HepG2 (cell line): ENCODE results near the gene ZNF771. TPM values are rescaled to one million over a fixed set of nuclear protein-coding genes. Genes with fewer than 3 reads are reported as not detected.

Experiments
- DZIP1 ChIP-seq: sonication (generic); formaldehyde crosslinking; IDR thresholded peaks from 2 replicates; pipeline ENCODE4 v1.5.0; 2020; ENCODE audit warnings: mild to moderate bottlenecking, missing genetic modification reagents
- GABPB1 ChIP-seq: IDR thresholded peaks from 2 replicates; pipeline ENCODE4 v1.6.1; 2016; ENCODE audit warnings: mild to moderate bottlenecking, missing genetic modification reagents, moderate library complexity, missing compliant biosample characterization
- GPN1 ChIP-seq: sonication (generic); formaldehyde crosslinking; IDR thresholded peaks from 2 replicates; pipeline ENCODE4 v1.5.1; 2020; ENCODE audit warnings: missing genetic modification reagents, borderline replicate concordance
- KLF13 ChIP-seq: sonication (generic); formaldehyde crosslinking; IDR thresholded peaks from 2 replicates; pipeline ENCODE4 v1.4.0; 2020; ENCODE audit warnings: mild to moderate bottlenecking, missing genetic modification reagents
- NCOA2 ChIP-seq: sonication (generic); formaldehyde crosslinking; IDR thresholded peaks from 2 replicates; pipeline ENCODE4 v1.8.0; 2022; ENCODE audit warnings: inconsistent platforms
- ZBTB25 ChIP-seq: IDR thresholded peaks from 2 replicates; pipeline ENCODE4 v1.6.1; 2018; ENCODE audit warnings: missing genetic modification reagents
- ZBTB39 ChIP-seq: sonication (generic); formaldehyde crosslinking; IDR thresholded peaks from 2 replicates; pipeline ENCODE4 v1.5.0; 2020; ENCODE audit warnings: missing genetic modification reagents
- ZC3H13 ChIP-seq: sonication (generic); formaldehyde crosslinking; IDR thresholded peaks from 2 replicates; pipeline ENCODE4 v1.8.1; 2023; ENCODE audit warnings: mild to moderate bottlenecking, missing genetic modification reagents, moderate library complexity
- ZFP62 ChIP-seq: sonication (generic); formaldehyde crosslinking; IDR thresholded peaks from 2 replicates; pipeline ENCODE4 v1.4.0; 2020; ENCODE audit warnings: missing genetic modification reagents
- ZNF275 ChIP-seq: sonication (generic); formaldehyde crosslinking; IDR thresholded peaks from 2 replicates; pipeline ENCODE4 v1.8.0; 2022; ENCODE audit warnings: missing genetic modification reagents, mild to moderate bottlenecking, inconsistent platforms, borderline replicate concordance
- ZNF597 ChIP-seq: sonication (generic); formaldehyde crosslinking; IDR thresholded peaks from 2 replicates; pipeline ENCODE4 v1.5.0; 2020; ENCODE audit warnings: missing genetic modification reagents
- ZNF660 ChIP-seq: sonication (generic); formaldehyde crosslinking; IDR thresholded peaks from 2 replicates; pipeline ENCODE4 v1.5.1; 2020; ENCODE audit warnings: mild to moderate bottlenecking, low read depth, missing genetic modification reagents, borderline replicate concordance
- ZNF687 ChIP-seq: sonication (generic); formaldehyde crosslinking; IDR thresholded peaks from 2 replicates; pipeline ENCODE4 v1.5.1; 2020; ENCODE audit warnings: mild to moderate bottlenecking, missing genetic modification reagents, moderate library complexity
- ZNF782 ChIP-seq: sonication (generic); formaldehyde crosslinking; IDR thresholded peaks from 2 replicates; pipeline ENCODE4 v1.4.0; 2020; ENCODE audit warnings: missing genetic modification reagents, mild to moderate bottlenecking, borderline replicate concordance
- ZNF788 ChIP-seq: sonication (generic); formaldehyde crosslinking; IDR thresholded peaks from 2 replicates; pipeline ENCODE4 v1.5.0; 2020; ENCODE audit warnings: mild to moderate bottlenecking, missing genetic modification reagents, borderline replicate concordance
- polyA plus RNA-seq, 8 experiments: library from polyadenylated mRNA; depleted of rRNA in 3 of 8; stranded (reverse) in 7 of 8; unstranded in 1 of 8; fragments of >200 nt; fragmentation: Illumina TruSeq in 4 of 8; extraction: Trizol in 4 of 8; gene quantifications; 2 replicates each; pipeline versions ENCODE4 v1.2.1 to v1.2.3, GENCODE V29; 2011 to 2016; ENCODE audit warnings: low read depth in 4 of 8, missing spikeins in 1 of 8, mixed read lengths in 1 of 8; ENCODE audit not compliant: insufficient read depth in 1 of 8
- total RNA-seq, 5 experiments: library from RNA; depleted of rRNA; stranded (reverse); fragments of >200 nt; fragmentation: Illumina TruSeq; extraction: Trizol; gene quantifications; 2 replicates each; pipeline ENCODE4 v1.2.3, GENCODE V29; 2016; ENCODE audit warnings: low read depth in 1 of 5

The ZNF771 gene
- total and polyA plus RNA-seq, 2 of the 13 experiments (the other 11 are each of a cell fraction or from before 2014, with no cell fraction given) = 5.0 to 11.8 TPM

- TF ChIP-seq ZBTB39 (CRISPR knock-in tag) (no peak), KLF13 (no peak), ZC3H13 (CRISPR knock-in tag) (no peak), ZFP62 (CRISPR knock-in tag) (no peak), ZNF275 (CRISPR knock-in tag) (no peak), ZNF788 (CRISPR knock-in tag) (0 out of 2 replicates have a peak, but pooled peaks have one; percentile 17), GPN1 (CRISPR knock-in tag) (no peak), ZBTB25 (CRISPR knock-in tag) (peak; percentile 86; the same call in 1 of the 2 replicates), ZNF687 (CRISPR knock-in tag) (peak; percentile 63; the same call in 1 of the 2 replicates), NCOA2 (CRISPR knock-in tag) (peak; percentile 19; the same call in 1 of the 2 replicates), DZIP1 (no peak), ZNF660 (CRISPR knock-in tag) (no peak), ZNF782 (CRISPR knock-in tag) (no peak), ZNF597 (no peak), GABPB1 (CRISPR knock-in tag) (peak; percentile 74)
Measured at GRCh38 chr16:30370456-30371247, 36.8 kb upstream of the ZNF771 start, which contains the start of gene TBC1D10B (continued).
